WERI-Rb-1 (cell line): ENCODE results near the gene TM4SF20.

Experiments
- DNase-seq: peaks from one replicate; pipeline ENCODE4 v3.0.0-alpha.2; 2020
- H3K27ac ChIP-seq: fragments of 250-450 bp; sonication (Bioruptor Pico); 2 replicates; pipeline ENCODE4 v1.5.1; 2020; ENCODE audit warnings: mild to moderate bottlenecking, moderate library complexity
- H3K27me3 ChIP-seq: fragments of 250-450 bp; sonication (Bioruptor Pico); 2 replicates; pipeline ENCODE4 v1.5.1; 2021; ENCODE audit warnings: mild to moderate bottlenecking, low read depth, moderate library complexity; ENCODE audit not compliant: insufficient read depth, severe bottlenecking
- H3K36me3 ChIP-seq: fragments of 250-450 bp; sonication (Bioruptor Pico); 2 replicates; pipeline ENCODE4 v1.5.1; 2020; ENCODE audit warnings: mild to moderate bottlenecking, moderate library complexity
- H3K4me3 ChIP-seq: 2 replicates; pipeline ENCODE4 v1.5.1; 2011; ENCODE audit warnings: low read depth, mild to moderate bottlenecking, control low read depth, low read length
- H3K9me3 ChIP-seq: fragments of 250-450 bp; sonication (Bioruptor Pico); 2 replicates; pipeline ENCODE4 v1.5.1; 2021; ENCODE audit warnings: mild to moderate bottlenecking, moderate library complexity; ENCODE audit not compliant: severe bottlenecking
- CTCF ChIP-seq: IDR thresholded peaks from 2 replicates; pipeline ENCODE4 v1.5.1; 2011; ENCODE audit warnings: low read depth, mild to moderate bottlenecking, control low read depth, inconsistent platforms, low read length

The TM4SF20 gene

GRCh38 chr2:227402959-227403358, 23.9 kb upstream of the TM4SF20 start:
- TF ChIP-seq CTCF = no peak
- H3K36me3 ChIP-seq = no peaks in the 10 kb centered on the region
- no peak overlapping the region for H3K4me3 ChIP-seq
- H3K27ac ChIP-seq = no peak overlapping the region
- no peak for DNase-seq
- no peaks in the 10 kb centered on the region for H3K9me3 ChIP-seq
- no peaks in the 10 kb centered on the region for H3K27me3 ChIP-seq

GRCh38 chr2:227402321-227402720, 23.2 kb upstream of the TM4SF20 start:
- Histone ChIP-seq H3K27me3 (no peaks in the 10 kb centered on the region), H3K4me3 (no peak overlapping the region), H3K9me3 (no peaks in the 10 kb centered on the region), H3K36me3 (no peaks in the 10 kb centered on the region), H3K27ac (no peak overlapping the region)
- no peak for TF ChIP-seq CTCF
- no peak for DNase-seq

- Histone ChIP-seq H3K4me3 (no peak overlapping the region), H3K36me3 (no peaks in the 10 kb centered on the region), H3K27me3 (no peaks in the 10 kb centered on the region), H3K9me3 (no peaks in the 10 kb centered on the region), H3K27ac (no peak overlapping the region)
- no peak for DNase-seq
- TF ChIP-seq CTCF = no peak
Observed at GRCh38 chr2:227401550-227401949, 22.4 kb upstream of the TM4SF20 start.

GRCh38 chr2:227398684-227399670, 19.9 kb upstream of the TM4SF20 start:
- no peak for TF ChIP-seq CTCF
- no peak for DNase-seq
- Histone ChIP-seq H3K36me3 (no peaks in the 10 kb centered on the region), H3K27ac (no peak overlapping the region), H3K9me3 (no peaks in the 10 kb centered on the region), H3K4me3 (no peak overlapping the region), H3K27me3 (no peaks in the 10 kb centered on the region)

GRCh38 chr2:227397562-227397961, 18.5 kb upstream of the TM4SF20 start:
- TF ChIP-seq CTCF = no peak
- H3K27me3 ChIP-seq = no peaks in the 10 kb centered on the region
- H3K27ac ChIP-seq = no peak overlapping the region
- no peak for DNase-seq
- H3K36me3 ChIP-seq = no peaks in the 10 kb centered on the region
- H3K4me3 ChIP-seq = no peak overlapping the region
- no peaks in the 10 kb centered on the region for H3K9me3 ChIP-seq
